ENCODE measurements around the gene CDH3. TPM values are rescaled to one million over a fixed set of nuclear protein-coding genes. Genes with fewer than 3 reads are reported as not detected.

Gene CDH3
- total RNA-seq, 2 donors from 2014 or later: 30.0 to 98.5 TPM

DNA sequence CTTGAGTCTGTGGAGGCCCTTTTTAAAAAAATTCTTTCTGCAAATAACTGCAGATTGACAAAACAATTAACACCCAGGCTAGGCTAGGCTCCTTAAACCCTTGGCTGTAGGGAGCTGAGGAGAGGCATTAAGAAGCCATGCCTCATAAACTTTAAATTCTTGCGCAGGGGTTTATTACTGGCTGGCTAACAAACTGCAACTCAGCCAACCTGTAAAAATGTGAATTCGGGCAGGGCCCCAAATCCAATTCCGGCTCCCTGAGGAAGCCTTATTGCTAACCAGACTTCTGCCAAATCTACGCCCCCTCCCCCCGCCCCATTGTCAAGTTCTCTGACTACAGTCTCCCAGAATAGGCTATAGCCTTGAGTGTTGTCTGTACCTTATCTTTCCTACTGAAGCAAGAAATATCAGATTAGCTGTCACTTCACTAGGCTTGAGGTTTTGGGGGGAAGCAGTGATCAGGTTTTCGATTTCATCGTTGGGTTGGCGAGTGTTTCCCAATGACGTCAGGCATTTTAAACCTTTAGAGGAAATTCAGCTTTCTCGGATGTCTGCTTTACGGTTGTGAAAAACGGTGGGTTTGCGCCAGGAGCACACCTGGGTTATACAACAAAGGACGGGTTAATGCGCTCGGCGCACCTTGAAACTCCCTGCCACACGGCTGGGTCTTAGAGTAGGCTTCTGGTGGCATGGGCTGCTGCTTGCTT lies 2.0 kb downstream of the CDH3 start:
- no peaks in the 10 kb centered on the region for H3K4me1 ChIP-seq (replicated peaks)
- no peaks in the 10 kb centered on the region for H3K27me3 ChIP-seq (replicated peaks; ENCODE audit: insufficient read depth)
- peak overlapping the region; percentile 55 to 73 for H3K27ac ChIP-seq
- H3K9me3 ChIP-seq: no peaks in the 10 kb centered on the region
- no peak overlapping the region for H3K4me3 ChIP-seq
- DNase-seq (ENCODE audit: low spot score): peak; percentile 49
- no peaks in the 10 kb centered on the region for H3K36me3 ChIP-seq
- WGBS: 24% methylated on average over 18 of the region's 18 CpGs
- TF ChIP-seq POLR2A (IDR thresholded peaks at IDR 0.05): no peak
- TF ChIP-seq POLR2AphosphoS5 (IDR thresholded peaks at IDR 0.05): peak; percentile 29
- no peak for TF ChIP-seq CTCF (IDR thresholded peaks at IDR 0.05)
- intact Hi-C loops (cut with DNase I): no loop called here

- TF ChIP-seq POLR2AphosphoS5 (IDR thresholded peaks at IDR 0.05) (no peak), POLR2A (IDR thresholded peaks at IDR 0.05) (no peak), CTCF (IDR thresholded peaks at IDR 0.05) (no peak)
- Histone ChIP-seq H3K9me3 (no peaks in the 10 kb centered on the region), H3K36me3 (no peaks in the 10 kb centered on the region), H3K27ac (no peak overlapping the region), H3K4me3 (no peak overlapping the region), H3K27me3 (replicated peaks; ENCODE audit: insufficient read depth) (no peaks in the 10 kb centered on the region), H3K4me1 (replicated peaks) (no peaks in the 10 kb centered on the region)
- intact Hi-C loops (cut with DNase I): no loop called here
- WGBS: 95% methylated on average over 12 of the region's 12 CpGs
- no peak for DNase-seq (ENCODE audit: low spot score)
These were observed 6.0 kb downstream of the CDH3 start for GRCh38 chr16:68651136-68651535.

- Histone ChIP-seq H3K4me3 (no peak overlapping the region), H3K27ac (no peak overlapping the region), H3K36me3 (no peaks in the 10 kb centered on the region), H3K4me1 (replicated peaks) (no peaks in the 10 kb centered on the region), H3K27me3 (replicated peaks; ENCODE audit: insufficient read depth) (no peaks in the 10 kb centered on the region), H3K9me3 (no peaks in the 10 kb centered on the region)
- WGBS: 88% methylated on average over 2 of the region's 2 CpGs
- intact Hi-C loops (cut with DNase I): no loop called here
- DNase-seq (ENCODE audit: low spot score): no peak
- TF ChIP-seq POLR2AphosphoS5 (IDR thresholded peaks at IDR 0.05) (no peak), POLR2A (IDR thresholded peaks at IDR 0.05) (no peak), CTCF (IDR thresholded peaks at IDR 0.05) (no peak)
These were observed 7.5 kb downstream of the CDH3 start for GRCh38 chr16:68652659-68653058.

- Histone ChIP-seq H3K36me3 (no peaks in the 10 kb centered on the region), H3K9me3 (no peaks in the 10 kb centered on the region), H3K27me3 (replicated peaks; ENCODE audit: insufficient read depth) (no peaks in the 10 kb centered on the region), H3K27ac (no peak overlapping the region), H3K4me1 (replicated peaks) (no peaks in the 10 kb centered on the region), H3K4me3 (no peak overlapping the region)
- 76% methylated on average over 6 of the region's 6 CpGs for WGBS
- no peak for TF ChIP-seq CTCF (IDR thresholded peaks at IDR 0.05)
- no peak for TF ChIP-seq POLR2A (IDR thresholded peaks at IDR 0.05)
- TF ChIP-seq POLR2AphosphoS5 (IDR thresholded peaks at IDR 0.05): no peak
- no peak for DNase-seq (ENCODE audit: low spot score)
- intact Hi-C loops (cut with DNase I): no loop called here
These were observed 10.7 kb downstream of the CDH3 start for GRCh38 chr16:68655806-68656205.

DNA sequence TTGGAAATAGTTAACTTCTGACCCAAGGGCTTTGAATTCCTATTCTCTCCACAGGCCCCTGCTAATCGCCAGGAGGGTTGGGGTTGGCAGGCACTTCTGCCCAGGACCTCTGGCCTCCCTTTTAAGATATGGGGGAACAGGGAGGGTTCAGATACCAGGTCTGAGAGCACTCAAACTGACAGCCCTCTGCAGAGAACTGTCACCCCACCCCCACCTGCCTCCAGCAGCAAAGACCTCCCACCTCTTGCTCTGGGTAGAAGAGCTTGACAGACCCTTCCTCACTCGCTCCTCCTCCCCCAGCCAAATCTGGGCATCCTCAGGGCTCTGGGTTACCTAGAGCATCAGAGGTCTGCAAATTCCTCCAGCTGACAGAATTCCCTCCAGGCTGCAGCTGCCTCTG lies 11.6 kb downstream of the CDH3 start:
- Histone ChIP-seq H3K36me3 (no peaks in the 10 kb centered on the region), H3K4me1 (replicated peaks) (no peaks in the 10 kb centered on the region), H3K27ac (no peak overlapping the region), H3K9me3 (no peaks in the 10 kb centered on the region), H3K4me3 (no peak overlapping the region), H3K27me3 (replicated peaks; ENCODE audit: insufficient read depth) (no peaks in the 10 kb centered on the region)
- WGBS: 86% methylated on average over 2 of the region's 2 CpGs
- DNase-seq (ENCODE audit: low spot score): no peak
- intact Hi-C loops (cut with DNase I): no loop called here
- TF ChIP-seq CTCF (IDR thresholded peaks at IDR 0.05): no peak
- no peak for TF ChIP-seq POLR2AphosphoS5 (IDR thresholded peaks at IDR 0.05)
- no peak for TF ChIP-seq POLR2A (IDR thresholded peaks at IDR 0.05)
